H1 (cell line): ENCODE data around the gene ROR1. TPM values are rescaled to one million over a fixed set of nuclear protein-coding genes. Genes with fewer than 3 reads are reported as not detected.
A peak's percentile ranks its signal among the peaks of the same experiment; 100 is the strongest.

ENCODE experiments used
- CTCF ChIA-PET: fragments of 300-600 bp; sonication (Branson Sonifier 250); formaldehyde crosslinking; loops from one replicate; lab custom pipeline; 2021; ENCODE audit not compliant: partially characterized antibody; lab: Charles Lee
- POLR2A ChIA-PET: fragments of 300-600 bp; sonication (Branson Sonifier 250); formaldehyde crosslinking; loops from one replicate; lab custom pipeline; 2021; ENCODE audit warnings: inconsistent platforms; ENCODE audit not compliant: partially characterized antibody; lab: Charles Lee
- DNase-seq, 2 experiments: peaks; one replicate each; pipeline versions ENCODE4 v3.0.0 to v3.0.0-alpha.2; 2010 to 2022; ENCODE audit warnings: low spot score in 2 of 2, low read depth in 1 of 2, mixed read lengths in 1 of 2
- FAIRE-seq: peaks from 2 replicates; lab custom pipeline; 2011; peaks lifted over from hg19 to GRCh38; lab: Jason Lieb, UNC
- H2AFZ ChIP-seq: 2 replicates; pipeline ENCODE4 v1.8.1; 2012; ENCODE audit warnings: low read length, inconsistent platforms
- H2AK5ac ChIP-seq: 2 replicates; pipeline ENCODE4 v1.6.1; 2013; ENCODE audit warnings: low read depth, low read length
- H2BK120ac ChIP-seq: replicated peaks from 2 replicates; pipeline ENCODE3; 2013; ENCODE audit warnings: low read depth, low read length, inconsistent platforms
- H2BK12ac ChIP-seq: 2 replicates; pipeline ENCODE4 v1.6.1; 2013; ENCODE audit warnings: low read depth, low read length
- H2BK15ac ChIP-seq: 2 replicates; pipeline ENCODE4 v1.6.1; 2013; ENCODE audit warnings: low read length
- H2BK20ac ChIP-seq: 2 replicates; pipeline ENCODE4 v1.6.1; 2013; ENCODE audit warnings: low read length
- H2BK5ac ChIP-seq: 2 replicates; pipeline ENCODE4 v1.6.1; 2013; ENCODE audit warnings: low read depth, low read length
- H3K14ac ChIP-seq: 2 replicates; pipeline ENCODE4 v1.6.1; 2013; ENCODE audit warnings: inconsistent platforms; ENCODE audit not compliant: insufficient read length
- H3K18ac ChIP-seq: 2 replicates; pipeline ENCODE4 v1.6.1; 2013; ENCODE audit warnings: low read length; ENCODE audit errors: extremely low read depth
- H3K23ac ChIP-seq: 2 replicates; pipeline ENCODE4 v1.6.1; 2013; ENCODE audit warnings: inconsistent platforms; ENCODE audit not compliant: insufficient read length
- H3K23me2 ChIP-seq: 2 replicates; pipeline ENCODE4 v1.6.1; 2013; ENCODE audit warnings: low read depth, low read length
- H3K27ac ChIP-seq: 2 replicates; pipeline ENCODE4 v1.6.1; 2011; ENCODE audit warnings: low read depth, low read length, inconsistent platforms
- H3K27me3 ChIP-seq, 4 experiments: replicated peaks in 1 of 4; 1 replicate in 1 of 4; 2 replicates in 3 of 4; pipeline versions ENCODE4 v1.6.1 to v1.8.1; 2011 to 2013; ENCODE audit warnings: low read length in 3 of 4, mild to moderate bottlenecking in 3 of 4, inconsistent platforms in 2 of 4, mixed read lengths in 2 of 4, moderate library complexity in 1 of 4; ENCODE audit not compliant: control insufficient read depth in 3 of 4, insufficient read depth in 3 of 4; ENCODE audit errors: extremely low read depth in 1 of 4
- H3K36me3 ChIP-seq, 4 experiments: 2 replicates each; pipeline versions ENCODE4 v1.6.1 to v1.8.1; 2011 to 2013; ENCODE audit warnings: mild to moderate bottlenecking in 4 of 4, low read length in 3 of 4, moderate library complexity in 2 of 4, control low read depth in 1 of 4, inconsistent platforms in 1 of 4; ENCODE audit not compliant: insufficient read depth in 4 of 4, control insufficient read depth in 2 of 4
- H3K4ac ChIP-seq: replicated peaks from 2 replicates; pipeline ENCODE3; 2013; ENCODE audit warnings: low read length, low read depth, mixed read lengths, inconsistent platforms; ENCODE audit not compliant: insufficient read length
- H3K4me1 ChIP-seq, 4 experiments: replicated peaks in 1 of 4; 1 replicate in 1 of 4; 2 replicates in 3 of 4; pipeline versions ENCODE4 v1.6.1 to v1.8.1; 2011 to 2013; ENCODE audit warnings: low read length in 3 of 4, inconsistent platforms in 2 of 4, mixed read lengths in 1 of 4; ENCODE audit not compliant: insufficient read depth in 4 of 4, control insufficient read depth in 3 of 4
- H3K4me2 ChIP-seq, 2 experiments: 2 replicates each; pipeline versions ENCODE4 v1.6.1 to v1.8.1; 2011 to 2013; ENCODE audit warnings: low read depth in 2 of 2, low read length in 2 of 2, control low read depth in 1 of 2, inconsistent platforms in 1 of 2, mild to moderate bottlenecking in 1 of 2; ENCODE audit not compliant: insufficient read depth in 1 of 2
- H3K4me3 ChIP-seq, 4 experiments: fragments of 200-600, 300-600 bp in 1 of 4; sonication (generic), shearing (Covaris generic), sonication (Bioruptor Twin) in 1 of 4; 2 replicates each; pipeline versions ENCODE4 v1.5.1 to v1.8.1; 2011 to 2016; ENCODE audit warnings: low read length in 4 of 4, low read depth in 3 of 4, control low read depth in 2 of 4, inconsistent platforms in 2 of 4, mild to moderate bottlenecking in 2 of 4, mixed read lengths in 1 of 4, moderate library complexity in 1 of 4; ENCODE audit not compliant: insufficient read depth in 2 of 4; ENCODE audit errors: extremely low read depth in 1 of 4
- H3K56ac ChIP-seq: replicated peaks from 2 replicates; pipeline ENCODE3; 2013; ENCODE audit warnings: low read depth, mild to moderate bottlenecking, mixed read lengths, low read length, inconsistent platforms; ENCODE audit not compliant: insufficient read length
- H3K79me1 ChIP-seq: 2 replicates; pipeline ENCODE4 v1.6.1; 2013; ENCODE audit warnings: low read depth, low read length, control low read depth
- H3K79me2 ChIP-seq, 2 experiments: 2 replicates each; pipeline versions ENCODE4 v1.6.1 to v1.8.1; 2012 to 2013; ENCODE audit warnings: low read length in 2 of 2, mild to moderate bottlenecking in 2 of 2, inconsistent platforms in 1 of 2; ENCODE audit not compliant: insufficient read depth in 2 of 2, control insufficient read depth in 1 of 2
- H3K9ac ChIP-seq, 4 experiments: replicated peaks in 1 of 4; 1 replicate in 1 of 4; 2 replicates in 3 of 4; pipeline versions ENCODE4 v1.6.1 to v1.8.1; 2011 to 2013; ENCODE audit warnings: low read depth in 3 of 4, low read length in 3 of 4, control low read depth in 2 of 4, mild to moderate bottlenecking in 2 of 4, moderate library complexity in 2 of 4, inconsistent platforms in 1 of 4; ENCODE audit errors: extremely low read depth in 1 of 4
- H3K9me3 ChIP-seq, 2 experiments: 2 replicates each; pipeline versions ENCODE4 v1.6.1 to v1.8.1; 2012 to 2013; ENCODE audit warnings: mild to moderate bottlenecking in 2 of 2, moderate library complexity in 2 of 2, control low read depth in 1 of 2, inconsistent platforms in 1 of 2, low read depth in 1 of 2, low read length in 1 of 2, mixed read lengths in 1 of 2; ENCODE audit not compliant: insufficient read depth in 2 of 2
- H4K20me1 ChIP-seq, 2 experiments: replicated peaks in 1 of 2; 2 replicates each; pipeline versions ENCODE3 to v1.8.1; 2011 to 2013; ENCODE audit warnings: inconsistent platforms in 2 of 2, low read length in 2 of 2, mild to moderate bottlenecking in 1 of 2; ENCODE audit not compliant: insufficient read depth in 2 of 2, control insufficient read depth in 1 of 2
- H4K5ac ChIP-seq: 2 replicates; pipeline ENCODE4 v1.6.1; 2013; ENCODE audit warnings: low read length, low read depth, mixed read lengths, inconsistent platforms; ENCODE audit not compliant: insufficient read length
- H4K8ac ChIP-seq: 2 replicates; pipeline ENCODE4 v1.8.0; 2013; ENCODE audit warnings: mild to moderate bottlenecking, moderate library complexity, low read length, inconsistent platforms; ENCODE audit not compliant: insufficient read depth; ENCODE audit errors: extremely low read depth
- H4K91ac ChIP-seq: replicated peaks from 2 replicates; pipeline ENCODE3; 2013; ENCODE audit warnings: low read length, mixed read lengths, inconsistent platforms; ENCODE audit not compliant: insufficient read length
- CHD1 ChIP-seq: IDR thresholded peaks from 2 replicates; pipeline ENCODE4 v1.6.1; 2012; ENCODE audit warnings: low read depth, low read length, improper control_type of control experiment
- CTBP2 ChIP-seq: IDR thresholded peaks from 2 replicates; pipeline ENCODE4 v1.7.0; 2011; ENCODE audit warnings: borderline replicate concordance, mild to moderate bottlenecking, moderate library complexity, mixed read lengths, low read length; ENCODE audit not compliant: insufficient read depth, insufficient read length
- EZH2 ChIP-seq: fragments of 200-600 bp; sonication (generic); IDR thresholded peaks from 2 replicates; pipeline ENCODE4 v1.7.1; 2012; ENCODE audit warnings: low read depth, mild to moderate bottlenecking, moderate library complexity, low read length, inconsistent platforms; ENCODE audit not compliant: severe bottlenecking
- HDAC2 ChIP-seq, 2 experiments: fragments of 300-600 bp in 1 of 2; sonication (generic) in 1 of 2; IDR thresholded peaks; 2 replicates each; pipeline ENCODE4 v1.6.1; 2011 to 2012; ENCODE audit warnings: low read depth in 2 of 2, low read length in 2 of 2, mild to moderate bottlenecking in 2 of 2, moderate library complexity in 2 of 2, borderline replicate concordance in 1 of 2, inconsistent platforms in 1 of 2
- JUND ChIP-seq: IDR thresholded peaks from 2 replicates; pipeline ENCODE4 v1.6.1; 2011; ENCODE audit warnings: mild to moderate bottlenecking, improper control_type of control experiment, low read length
- MAFK ChIP-seq: IDR thresholded peaks from 2 replicates; pipeline ENCODE4 v1.6.1; 2012; ENCODE audit warnings: low read depth, mild to moderate bottlenecking, improper control_type of control experiment, low read length
- SAP30 ChIP-seq: fragments of 300-600 bp; sonication (generic); IDR thresholded peaks from 2 replicates; pipeline ENCODE4 v1.7.1; 2012; ENCODE audit warnings: low read length, moderate library complexity, mild to moderate bottlenecking, inconsistent platforms; ENCODE audit not compliant: insufficient read depth, insufficient replicate concordance
- SRF ChIP-seq: IDR thresholded peaks from 2 replicates; pipeline ENCODE4 v1.6.1; 2011; ENCODE audit warnings: mild to moderate bottlenecking, low read depth, low read length, moderate library complexity
- TAF1 ChIP-seq: IDR thresholded peaks from 2 replicates; pipeline ENCODE4 v1.6.1; 2011; ENCODE audit warnings: mild to moderate bottlenecking, low read depth, low read length
- WGBS, 2 experiments: shearing (Covaris generic) in 1 of 2; methylation state at CpG; one replicate each; pipeline versions ENCODE4 v1.1.6 to v1.1.7; 2013 to 2015; ENCODE audit warnings: low lambda C conversion rate in 2 of 2, mixed read lengths in 2 of 2, inconsistent platforms in 1 of 2, low coverage in 1 of 2, missing lambda C conversion rate in 1 of 2; ENCODE audit not compliant: insufficient replicate concordance in 2 of 2, insufficient coverage in 1 of 2, insufficient read length in 1 of 2; ENCODE audit errors: extremely low coverage in 1 of 2, missing lambda C conversion rate in 1 of 2; 5-methylcytosine and 5-hydroxymethylcytosine counted together
- polyA plus RNA-seq, 7 experiments: library from polyadenylated mRNA; depleted of rRNA in 3 of 7; stranded (reverse) in 5 of 7; unstranded in 2 of 7; fragments of >200 nt in 5 of 7; fragments of 200-250 nt in 2 of 7; gene quantifications; 1 replicate in 5 of 7; 2 replicates in 1 of 7; 4 replicates in 1 of 7; pipeline versions ENCODE4 v1.2.1 to v1.2.3, GENCODE V29; 2011 to 2013; ENCODE audit warnings: missing spikeins in 2 of 7, mixed read lengths in 2 of 7
- total RNA-seq: library from RNA; stranded (reverse); fragmentation: NEBNext Ultra II Directional; extraction: Animal tissue kit (Norgen Biotek cat#: 25700); gene quantifications from 2 replicates; pipeline ENCODE4 v1.2.1, GENCODE V29; 2021

Gene ROR1
- total and polyA plus RNA-seq, 2 of the 8 experiments (the other 6 are each of a cell fraction or from before 2014, with no cell fraction given) = 33.6 to 73.6 TPM

DNA sequence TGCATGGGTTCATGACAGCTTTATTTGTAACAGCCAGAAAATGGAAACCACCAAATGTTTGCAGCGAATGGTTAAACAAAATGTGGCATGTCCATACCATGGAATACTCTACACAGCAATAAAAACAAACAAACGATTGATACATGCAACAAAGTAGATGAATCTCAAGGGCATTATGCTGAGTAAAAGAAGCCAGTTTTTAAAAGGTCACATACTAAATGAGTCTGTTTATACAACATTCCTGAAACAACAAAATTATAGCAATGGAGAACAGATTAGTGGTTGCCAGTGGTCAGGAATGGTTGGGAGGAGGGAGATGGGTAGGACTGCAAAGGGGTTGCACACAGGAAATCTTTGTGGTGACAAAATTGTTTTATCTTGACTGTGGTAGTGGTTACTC is 227.2 kb downstream of the ROR1 start:
- H2BK5ac ChIP-seq = no peak overlapping the region
- no peak overlapping the region for H3K23ac ChIP-seq
- H3K23me2 ChIP-seq = no peaks in the 10 kb centered on the region
- no peak overlapping the region for H3K56ac ChIP-seq
- TF ChIP-seq HDAC2 (IDR thresholded peaks at IDR 0.05; ENCODE audit: borderline replicate concordance in 1 of 2, low read depth in 2 of 2, low read length in 2 of 2) = no peak
- no peak for TF ChIP-seq MAFK
- no peak for TF ChIP-seq SAP30
- TF ChIP-seq CTBP2 = no peak
- TF ChIP-seq CHD1 = no peak
- TF ChIP-seq JUND = no peak
- no peak for TF ChIP-seq TAF1
- no peak for TF ChIP-seq EZH2
- TF ChIP-seq SRF = no peak
- H3K14ac ChIP-seq = no peak overlapping the region
- H2BK20ac ChIP-seq = no peak overlapping the region
- H4K5ac ChIP-seq = no peak overlapping the region
- peaks cover 0 to 7% (median 0%) of the 10 kb centered on the region in 4 experiments; a peak in 2 of 7 replicates for H3K4me1 ChIP-seq
- no peak for DNase-seq
- no peak overlapping the region for H3K4me3 ChIP-seq
- peaks cover 0 to 94% of the 10 kb centered on the region in 2 experiments; a peak in 3 of 4 replicates for H3K79me2 ChIP-seq
- FAIRE-seq = peak; percentile 19
- H2BK12ac ChIP-seq = no peak overlapping the region
- no peak overlapping the region for H3K27ac ChIP-seq
- H4K91ac ChIP-seq = no peak overlapping the region
- H3K4ac ChIP-seq = no peak overlapping the region
- H2BK15ac ChIP-seq = no peak overlapping the region
- H2AK5ac ChIP-seq = no peak overlapping the region
- H2BK120ac ChIP-seq = no peak overlapping the region
- ChIA-PET POLR2A (no interaction called here), CTCF (no interaction called here)
- 91% methylated on average over 2 of the region's 2 CpGs; no CpG with 5 or more reads in 1 of the 2 experiments for WGBS, 2 experiments
- H4K20me1 ChIP-seq = peaks cover 2 to 4% of the 10 kb centered on the region in 2 experiments
- H3K27me3 ChIP-seq = no peaks in the 10 kb centered on the region
- no peaks in the 10 kb centered on the region for H3K36me3 ChIP-seq
- H4K8ac ChIP-seq = no peak overlapping the region
- H3K9me3 ChIP-seq = no peaks in the 10 kb centered on the region
- no peak overlapping the region for H3K18ac ChIP-seq
- no peak overlapping the region for H2AFZ ChIP-seq
- H3K79me1 ChIP-seq = peaks cover 2% of the 10 kb centered on the region; the same call in 1 of the 2 replicates
- no peak overlapping the region for H3K9ac ChIP-seq
- H3K4me2 ChIP-seq = no peak overlapping the region
